ENCODE measurements around the gene TMEM120A. TPM values are rescaled to one million over a fixed set of nuclear protein-coding genes. Genes with fewer than 3 reads are reported as not detected.
A peak's percentile ranks its signal among the peaks of the same experiment; 100 is the strongest.

TMEM120A gene
- total RNA-seq, 4 donors from 2014 or later = 14.4 to 53.9 (median 20.1) TPM

GRCh38 chr7:75945297-75946168 is 48.9 kb downstream of the TMEM120A start:
- Histone ChIP-seq H3K4me3 (no peak overlapping the region), H3K4me1 (peaks cover 17 to 69% (median 22%) of the 10 kb centered on the region in 3 donors), H3K27me3 (no peaks in the 10 kb centered on the region), H3K36me3 (peaks cover 0 to 24% (median 6%) of the 10 kb centered on the region in 3 donors), H3K9me3 (no peaks in the 10 kb centered on the region), H3K27ac (peak overlapping the region; percentile 81 to 90 (median 86))
- 55 to 74% methylated on average over 8 of the region's 8 CpGs for WGBS, 2 donors
- no peak for DNase-seq
- intact Hi-C loops (cut with DNase I) = no loop called here
- no peak for TF ChIP-seq CTCF (IDR thresholded peaks at IDR 0.05)
- no peak for TF ChIP-seq POLR2A (IDR thresholded peaks at IDR 0.05)

- H3K27ac ChIP-seq = peak overlapping the region; percentile 81 to 90 (median 86)
- DNase-seq = no peak
- no peaks in the 10 kb centered on the region for H3K27me3 ChIP-seq
- no peak for TF ChIP-seq CTCF (IDR thresholded peaks at IDR 0.05)
- no peak for TF ChIP-seq POLR2A (IDR thresholded peaks at IDR 0.05)
- no peaks in the 10 kb centered on the region for H3K9me3 ChIP-seq
- 79 to 90% methylated on average over 1 of the region's 1 CpG for WGBS, 2 donors
- no peak overlapping the region for H3K4me3 ChIP-seq
- H3K36me3 ChIP-seq = peaks cover 0 to 25% (median 6%) of the 10 kb centered on the region in 3 donors
- peaks cover 16 to 59% (median 22%) of the 10 kb centered on the region in 3 donors for H3K4me1 ChIP-seq
- intact Hi-C loops (cut with DNase I) = no loop called here
Observed at GRCh38 chr7:75944507-75944906, 49.9 kb downstream of the TMEM120A start.

- no peaks in the 10 kb centered on the region for H3K27me3 ChIP-seq
- peaks cover 16 to 63% (median 26%) of the 10 kb centered on the region in 3 donors for H3K4me1 ChIP-seq
- peaks cover 0 to 25% (median 6%) of the 10 kb centered on the region in 3 donors for H3K36me3 ChIP-seq
- H3K27ac ChIP-seq = peak overlapping the region; percentile 81 to 90 (median 86)
- intact Hi-C loops (cut with DNase I) = no loop called here
- no peak for TF ChIP-seq CTCF (IDR thresholded peaks at IDR 0.05)
- no peak for TF ChIP-seq POLR2A (IDR thresholded peaks at IDR 0.05)
- H3K4me3 ChIP-seq = no peak overlapping the region
- H3K9me3 ChIP-seq = no peaks in the 10 kb centered on the region
- DNase-seq = no peak
- WGBS, 2 donors = 54 to 65% methylated on average over 5 of the region's 6 CpGs
Observed at GRCh38 chr7:75943864-75944263, 50.5 kb downstream of the TMEM120A start.

- intact Hi-C loops (cut with DNase I) = no loop called here
- no peak overlapping the region for H3K27ac ChIP-seq
- peaks cover 13 to 39% (median 14%) of the 10 kb centered on the region in 3 donors for H3K4me1 ChIP-seq
- WGBS, 2 donors = 48 to 54% methylated on average over 2 to 5 of the region's 6 CpGs
- H3K36me3 ChIP-seq = peaks cover 0 to 23% (median 0%) of the 10 kb centered on the region in 3 donors
- DNase-seq = no peak
- no peaks in the 10 kb centered on the region for H3K9me3 ChIP-seq
- TF ChIP-seq CTCF (IDR thresholded peaks at IDR 0.05) (no peak), POLR2A (IDR thresholded peaks at IDR 0.05) (no peak)
- H3K4me3 ChIP-seq = no peak overlapping the region
- H3K27me3 ChIP-seq = no peaks in the 10 kb centered on the region
Observed at GRCh38 chr7:75938921-75939320, 55.5 kb downstream of the TMEM120A start.

Data from esophagus squamous epithelium (tissue), 5 donors.